Left lung (tissue), 10 donors: ENCODE results near the gene PLSCR3. TPM values are rescaled to one million over a fixed set of nuclear protein-coding genes. Genes with fewer than 3 reads are reported as not detected.
A peak's percentile ranks its signal among the peaks of the same experiment; 100 is the strongest.

Source experiments
- ATAC-seq: fragments of 200-7000 bp; cut with Tn5 transposase; one replicate; pipeline ENCODE4 v1.9.1; 2020; ENCODE audit warnings: moderate library complexity
- DNase-seq, 4 donors: peaks; one replicate each; pipeline ENCODE4 v3.0.0-alpha.2; 2013 to 2020
- H3K27ac ChIP-seq, 2 donors: fragments of 200-600 bp; sonication (generic) in 1 of 2; one replicate each; pipeline versions ENCODE4 v1.5.0 to v1.8.0; 2020 to 2021
- H3K27me3 ChIP-seq, 2 donors: fragments of 200-600 bp; sonication (generic) in 1 of 2; one replicate each; pipeline versions ENCODE4 v1.5.0 to v1.8.0; 2020 to 2021
- H3K36me3 ChIP-seq, 2 donors: fragments of 200-600 bp; sonication (generic) in 1 of 2; one replicate each; pipeline versions ENCODE4 v1.5.0 to v1.8.0; 2020 to 2021
- H3K4me1 ChIP-seq, 2 donors: fragments of 200-600 bp; one replicate each; pipeline ENCODE4 v1.8.0; 2021
- H3K4me3 ChIP-seq, 2 donors: fragments of 200-600 bp; sonication (generic) in 1 of 2; one replicate each; pipeline versions ENCODE4 v1.5.0 to v1.8.0; 2020 to 2021; ENCODE audit warnings: mild to moderate bottlenecking in 1 of 2
- H3K9me3 ChIP-seq, 2 donors: fragments of 200-600 bp; sonication (generic) in 1 of 2; one replicate each; pipeline versions ENCODE4 v1.5.0 to v1.8.0; 2020 to 2021
- CTCF ChIP-seq, 2 donors: fragments of 200-600 bp; sonication (generic) in 1 of 2; IDR thresholded peaks; one replicate each; pipeline versions ENCODE4 v1.5.0 to v1.8.0; 2021; ENCODE audit warnings: antibody characterized with exemption in 2 of 2
- intact Hi-C, 2 donors: fragments of 100-400 bp; cut with DNase I; formaldehyde crosslinking; loops; one replicate each; pipeline versions ENCODE4 v1.11.2 to v1.14.2; 2022
- polyA plus RNA-seq, 6 donors: library from polyadenylated mRNA; unstranded; fragments of 120-200 nt; gene quantifications; one replicate each; pipeline ENCODE4 v1.2.1, GENCODE V29; 2013; ENCODE audit not compliant: insufficient read length in 6 of 6
- total RNA-seq, 2 donors: library from RNA; stranded (reverse); fragmentation: NEBNext Ultra II Directional; extraction: Animal tissue kit (Norgen Biotek cat#: 25700); gene quantifications; one replicate each; pipeline ENCODE4 v1.2.1, GENCODE V29; 2021
- donor health status: DM: no; HTN: yes; CAD: no.
- donor health status: DM: no; HTN: no; CAD: no.

The PLSCR3 gene
- total and polyA plus RNA-seq, 8 donors, result 42.0 to 62.5 (median 52.9) TPM

- ATAC-seq (no peak), DNase-seq (peak in 1 of 4 donors; percentile 59)
- H3K27ac ChIP-seq, result no peak overlapping the region
- H3K4me3 ChIP-seq, result no peak overlapping the region
- H3K27me3 ChIP-seq, result peaks cover 0 to 11% of the 10 kb centered on the region in 2 donors
- TF ChIP-seq CTCF (IDR thresholded peaks at IDR 0.05), result no peak
- intact Hi-C loops, result no loop called here
- H3K4me1 ChIP-seq, result peaks cover 0 to 22% of the 10 kb centered on the region in 2 donors
- H3K36me3 ChIP-seq, result peaks cover 0 to 53% of the 10 kb centered on the region in 2 donors
- H3K9me3 ChIP-seq, result no peaks in the 10 kb centered on the region
Measured at GRCh38 chr17:7388856-7389255, 5.5 kb downstream of the PLSCR3 start.

GRCh38 chr17:7384489-7385081, 9.7 kb downstream of the PLSCR3 start:
- Histone ChIP-seq H3K4me3 (peak overlapping the region in 1 of 2 donors; percentile 36), H3K27me3 (peaks cover 3 to 54% of the 10 kb centered on the region in 2 donors), H3K4me1 (peaks cover 7 to 36% of the 10 kb centered on the region in 2 donors), H3K9me3 (no peaks in the 10 kb centered on the region), H3K27ac (peak overlapping the region in 1 of 2 donors; percentile 41), H3K36me3 (peaks cover 0 to 30% of the 10 kb centered on the region in 2 donors)
- DNase-seq (no peak), ATAC-seq (no peak)
- intact Hi-C loops, result no loop called here
- no peak for TF ChIP-seq CTCF (IDR thresholded peaks at IDR 0.05)

GRCh38 chr17:7383742-7384488, 10.4 kb downstream of the PLSCR3 start:
- H3K9me3 ChIP-seq, result no peaks in the 10 kb centered on the region
- ATAC-seq (peak; percentile 34), DNase-seq (peak in 3 of 4 donors; percentile 42 to 86 (median 69))
- H3K4me1 ChIP-seq, result peaks cover 7 to 36% of the 10 kb centered on the region in 2 donors
- peak overlapping the region in 1 of 2 donors; percentile 41 for H3K27ac ChIP-seq
- H3K27me3 ChIP-seq, result peaks cover 3 to 55% of the 10 kb centered on the region in 2 donors
- intact Hi-C loops, result no loop called here
- TF ChIP-seq CTCF (IDR thresholded peaks at IDR 0.05), result no peak
- peaks cover 0 to 23% of the 10 kb centered on the region in 2 donors for H3K36me3 ChIP-seq
- peak overlapping the region; percentile 22 to 36 for H3K4me3 ChIP-seq

- ATAC-seq (no peak), DNase-seq (no peak)
- H3K27ac ChIP-seq, result no peak overlapping the region
- H3K4me3 ChIP-seq, result no peak overlapping the region
- peaks cover 3 to 55% of the 10 kb centered on the region in 2 donors for H3K27me3 ChIP-seq
- TF ChIP-seq CTCF (IDR thresholded peaks at IDR 0.05), result no peak
- no peaks in the 10 kb centered on the region for H3K9me3 ChIP-seq
- peaks cover 7 to 36% of the 10 kb centered on the region in 2 donors for H3K4me1 ChIP-seq
- intact Hi-C loops, result no loop called here
- peaks cover 0 to 18% of the 10 kb centered on the region in 2 donors for H3K36me3 ChIP-seq
Measured at GRCh38 chr17:7383371-7383741, 11.0 kb downstream of the PLSCR3 start.

GRCh38 chr17:7382901-7383300, 11.4 kb downstream of the PLSCR3 start:
- no peak for TF ChIP-seq CTCF (IDR thresholded peaks at IDR 0.05)
- DNase-seq (no peak), ATAC-seq (no peak)
- intact Hi-C loops, result no loop called here
- Histone ChIP-seq H3K36me3 (peaks cover 0 to 13% of the 10 kb centered on the region in 2 donors), H3K27ac (no peak overlapping the region), H3K4me3 (no peak overlapping the region), H3K9me3 (no peaks in the 10 kb centered on the region), H3K4me1 (peaks cover 7 to 36% of the 10 kb centered on the region in 2 donors), H3K27me3 (peaks cover 3 to 55% of the 10 kb centered on the region in 2 donors)
